ENCODE measurements around the gene TNKS2.
"Not testable (repeated sequence)": the region's sequence is repeated elsewhere in the genome, so short reads cannot be mapped to it uniquely, and the experiment has no call there.

TNKS2 gene

DNA sequence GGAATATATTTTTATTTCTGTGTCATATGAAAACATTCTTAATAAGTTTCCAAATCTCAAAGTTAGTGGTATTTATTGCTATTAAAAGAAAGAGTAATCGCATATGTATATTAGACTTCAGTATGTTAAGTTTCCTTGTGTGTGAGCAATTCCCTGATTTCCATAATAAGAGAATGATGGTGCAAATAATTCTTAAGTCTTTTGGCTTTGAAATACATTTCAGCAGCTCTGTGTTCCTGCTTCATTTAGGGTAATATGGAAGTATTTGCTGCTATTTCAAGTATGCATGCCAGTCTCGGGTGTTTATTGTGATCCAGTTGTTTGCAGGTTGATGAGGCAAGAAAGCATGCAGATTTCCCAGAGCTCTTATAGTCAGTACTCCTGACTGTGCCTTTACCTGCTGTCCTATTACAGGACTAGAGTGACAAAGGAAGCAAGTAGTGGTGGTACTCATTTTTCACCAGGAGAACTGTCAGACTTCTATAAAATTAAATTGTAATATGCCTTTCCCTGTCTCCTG, 67.4 kb downstream of the TNKS2 start:
- H3K27ac Mint-ChIP-seq: no peak overlapping the region
- ATAC-seq (replicated peaks): no peak

DNA sequence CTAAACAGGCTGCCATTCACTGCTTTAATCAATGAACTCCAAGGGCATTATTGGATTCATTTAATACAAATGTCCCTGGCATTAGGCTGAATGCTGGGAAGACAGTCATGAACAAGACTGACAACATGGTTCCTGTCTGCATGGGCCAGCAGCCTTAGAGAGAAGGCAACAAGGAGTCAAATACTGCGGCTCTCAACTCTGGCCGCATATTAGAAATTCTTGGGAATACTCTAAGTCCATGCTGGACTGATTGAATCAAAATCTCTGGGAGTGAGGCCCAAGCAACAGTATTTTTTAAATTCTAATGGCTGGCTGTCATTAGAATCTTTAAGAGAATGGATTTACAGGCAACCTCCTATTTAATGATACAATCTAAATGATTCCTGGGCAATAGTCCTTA, 76.9 kb downstream of the TNKS2 start:
- no peak for DNase-seq
- Mint-ChIP-seq H3K4me1 (no peaks in the 10 kb centered on the region), H3K9me3 (no peaks in the 10 kb centered on the region), H3K27me3 (no peaks in the 10 kb centered on the region), H3K4me3 (no peak overlapping the region), H3K36me3 (no peaks in the 10 kb centered on the region), H3K27ac (no peak overlapping the region)
- ATAC-seq (replicated peaks): no peak

More for the DNA sequence above, 67.4 kb downstream of the TNKS2 start:
- Mint-ChIP-seq H3K36me3 (peaks cover 13 to 23% of the 10 kb centered on the region in 2 donors), H3K9me3 (no peaks in the 10 kb centered on the region), H3K4me1 (no peaks in the 10 kb centered on the region), H3K27me3 (no peaks in the 10 kb centered on the region), H3K4me3 (no peak overlapping the region)
- no peak for DNase-seq

DNA sequence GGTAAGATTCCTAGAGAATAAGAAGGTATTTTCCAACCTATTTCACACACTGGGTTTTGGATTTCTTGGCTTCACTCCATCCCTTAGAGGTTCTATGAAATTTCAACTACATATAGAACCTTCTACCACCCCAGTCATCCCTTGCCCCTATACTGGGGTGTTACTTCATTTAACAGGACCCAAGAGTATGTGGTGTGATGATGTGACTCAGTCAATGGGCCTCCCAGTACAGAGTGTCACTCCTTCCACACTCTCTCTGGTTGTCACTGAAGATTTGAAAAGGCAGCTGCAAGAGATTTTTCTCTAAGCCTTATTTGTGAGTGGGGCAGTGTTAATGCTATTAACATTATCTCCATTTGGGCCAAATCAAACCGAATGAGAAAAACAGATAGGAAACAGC, 77.6 kb downstream of the TNKS2 start:
- Mint-ChIP-seq H3K27ac (no peak overlapping the region), H3K4me3 (no peak overlapping the region), H3K36me3 (no peaks in the 10 kb centered on the region), H3K9me3 (no peaks in the 10 kb centered on the region), H3K27me3 (no peaks in the 10 kb centered on the region), H3K4me1 (no peaks in the 10 kb centered on the region)
- ATAC-seq (replicated peaks) (no peak), DNase-seq (no peak)

DNA sequence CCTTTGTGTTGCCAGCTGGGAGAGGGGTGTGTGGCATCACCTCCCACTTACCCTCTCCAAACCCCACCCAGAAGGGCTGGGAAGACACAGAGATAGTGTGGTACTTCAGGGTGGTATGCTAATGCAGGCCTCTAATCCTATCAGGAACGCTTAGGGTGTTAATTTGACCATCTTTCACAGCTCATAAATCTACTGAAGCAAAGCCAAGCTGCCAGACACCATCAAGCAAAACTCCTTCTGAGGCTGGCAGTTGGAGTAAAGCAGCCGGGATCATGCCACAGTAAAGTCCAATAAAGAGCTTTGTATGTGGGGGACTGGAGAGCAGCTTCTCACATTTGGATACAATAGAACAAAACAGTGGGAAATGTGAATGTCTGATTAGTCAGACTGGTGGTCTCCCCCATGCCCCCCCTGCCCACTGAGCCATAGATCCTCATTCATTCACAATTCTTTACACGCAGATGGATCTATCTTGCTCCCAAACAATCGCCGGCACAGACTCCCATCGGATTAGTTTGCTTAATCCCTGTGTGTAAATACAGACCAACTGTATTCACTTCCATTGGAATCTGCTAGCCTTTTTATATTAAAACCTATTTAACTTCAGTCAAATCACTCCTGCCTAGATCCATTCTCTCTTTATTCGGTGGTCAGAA, 81.4 kb downstream of the TNKS2 start:
- H3K4me3 Mint-ChIP-seq: no peak overlapping the region
- no peaks in the 10 kb centered on the region for H3K4me1 Mint-ChIP-seq
- H3K27ac Mint-ChIP-seq: no peak overlapping the region
- H3K9me3 Mint-ChIP-seq: peaks cover 0 to 3% of the 10 kb centered on the region in 2 donors
- DNase-seq (no peak), ATAC-seq (replicated peaks) (no peak)
- H3K36me3 Mint-ChIP-seq: peaks cover 0 to 4% of the 10 kb centered on the region in 2 donors
- H3K27me3 Mint-ChIP-seq: no peaks in the 10 kb centered on the region

DNA sequence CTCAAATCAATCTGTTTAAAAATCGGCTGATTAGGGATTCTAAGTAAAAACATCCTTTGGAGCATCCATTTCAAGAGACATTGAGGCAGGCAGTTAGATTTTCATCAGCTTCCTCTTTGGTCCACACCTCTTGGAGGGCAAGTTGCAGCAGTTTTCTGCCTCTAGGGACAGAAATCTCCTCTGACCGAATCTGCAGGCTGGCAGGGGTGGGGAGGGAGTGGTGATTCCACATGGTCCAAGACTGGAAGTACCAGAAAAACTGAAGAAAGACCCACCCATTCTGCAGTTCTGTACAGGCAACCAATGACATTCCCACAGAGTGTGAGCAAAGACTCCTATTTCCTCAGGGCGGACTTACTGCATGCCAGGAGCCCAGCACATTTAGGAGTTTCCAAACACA, 82.1 kb downstream of the TNKS2 start:
- H3K27ac Mint-ChIP-seq: no peak overlapping the region
- ATAC-seq (replicated peaks): no peak
- H3K4me3 Mint-ChIP-seq: no peak overlapping the region
- no peak for DNase-seq
- peaks cover 3 to 4% of the 10 kb centered on the region in 2 donors for H3K27me3 Mint-ChIP-seq
- peaks cover 0 to 2% of the 10 kb centered on the region in 2 donors for H3K4me1 Mint-ChIP-seq
- H3K9me3 Mint-ChIP-seq: peaks cover 0 to 3% of the 10 kb centered on the region in 2 donors
- H3K36me3 Mint-ChIP-seq: peaks cover 0 to 4% of the 10 kb centered on the region in 2 donors

DNA sequence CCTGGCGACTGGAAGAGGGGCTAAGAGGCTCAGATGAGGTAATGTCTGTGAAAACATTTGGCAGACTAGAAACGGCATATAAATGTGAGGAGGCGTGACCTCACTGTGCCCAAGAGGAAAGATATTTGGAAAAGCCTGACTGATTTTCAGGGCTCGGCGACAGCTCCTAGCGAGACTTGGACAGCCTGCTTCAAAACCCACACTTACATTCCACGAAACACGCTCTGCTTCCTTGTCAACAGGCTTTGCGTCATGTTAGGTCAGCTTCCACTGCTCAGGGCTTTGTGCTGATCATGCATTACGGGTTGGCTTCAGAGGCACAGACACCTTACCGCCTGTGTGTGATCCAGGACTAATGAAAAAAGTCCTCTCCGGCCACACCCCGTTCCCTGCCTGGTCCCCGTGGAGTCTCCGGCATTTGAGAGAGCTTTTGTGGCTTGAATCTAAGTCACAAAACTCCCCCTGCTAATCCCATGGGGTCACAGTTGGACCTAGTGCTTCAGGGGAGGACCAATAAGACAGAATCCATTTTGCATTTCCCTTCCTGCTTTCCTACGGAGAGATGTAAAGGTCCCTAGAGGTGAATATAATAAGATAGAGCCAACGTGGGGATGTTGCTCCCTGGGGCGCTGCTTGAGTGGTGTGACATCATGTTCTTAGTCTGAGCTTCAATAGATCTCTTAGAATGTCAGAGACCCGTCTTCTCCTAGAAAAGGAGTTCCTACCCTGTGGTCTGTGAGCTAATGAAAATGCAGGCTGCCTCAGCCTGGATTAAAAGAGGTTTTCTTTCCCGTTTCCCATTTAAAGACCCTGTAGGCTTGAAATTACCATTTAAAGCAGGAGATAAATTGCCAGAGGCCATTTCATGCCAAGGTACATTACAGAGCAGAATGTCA, 85.6 kb downstream of the TNKS2 start:
- no peak overlapping the region for H3K4me3 Mint-ChIP-seq
- DNase-seq: no peak
- H3K27ac Mint-ChIP-seq: no peak overlapping the region
- no peak for ATAC-seq (replicated peaks)
- H3K9me3 Mint-ChIP-seq: peaks cover 0 to 3% of the 10 kb centered on the region in 2 donors
- peaks cover 11 to 16% of the 10 kb centered on the region in 2 donors for H3K27me3 Mint-ChIP-seq
- peaks cover 0 to 4% of the 10 kb centered on the region in 2 donors for H3K36me3 Mint-ChIP-seq
- peaks cover 2 to 12% of the 10 kb centered on the region in 2 donors for H3K4me1 Mint-ChIP-seq

- Mint-ChIP-seq H3K9me3 (peaks cover 0 to 3% of the 10 kb centered on the region in 2 donors), H3K27ac (no peak overlapping the region), H3K36me3 (peaks cover 0 to 4% of the 10 kb centered on the region in 2 donors)
Observed at GRCh38 chr10:91884536-91884935, 86.3 kb downstream of the TNKS2 start.

GRCh38 chr10:91885362-91886079, 87.3 kb downstream of the TNKS2 start:
- DNase-seq: no peak
- Mint-ChIP-seq H3K36me3 (peaks cover 0 to 4% of the 10 kb centered on the region in 2 donors), H3K4me1 (peaks cover 2 to 12% of the 10 kb centered on the region in 2 donors), H3K27ac (no peak overlapping the region), H3K9me3 (peaks cover 0 to 3% of the 10 kb centered on the region in 2 donors), H3K27me3 (peaks cover 20 to 30% of the 10 kb centered on the region in 2 donors), H3K4me3 (no peak overlapping the region)
- ATAC-seq (replicated peaks): no peak

More at GRCh38 chr10:91884536-91884935, 86.3 kb downstream of the TNKS2 start:
- no peak overlapping the region for H3K4me3 Mint-ChIP-seq
- peaks cover 15 to 21% of the 10 kb centered on the region in 2 donors for H3K27me3 Mint-ChIP-seq
- ATAC-seq (replicated peaks): no peak
- DNase-seq: no peak
- H3K4me1 Mint-ChIP-seq: peaks cover 2 to 12% of the 10 kb centered on the region in 2 donors

- Mint-ChIP-seq H3K4me3 (peak overlapping the region; percentile 86 to 95), H3K4me1 (peaks cover 2 to 12% of the 10 kb centered on the region in 2 donors), H3K27ac (no peak overlapping the region), H3K36me3 (no peaks in the 10 kb centered on the region), H3K27me3 (peaks cover 24 to 43% of the 10 kb centered on the region in 2 donors), H3K9me3 (no peaks in the 10 kb centered on the region)
- DNase-seq (no peak), ATAC-seq (replicated peaks) (no peak)
Observed at GRCh38 chr10:91886954-91887271, 88.7 kb downstream of the TNKS2 start.

DNA sequence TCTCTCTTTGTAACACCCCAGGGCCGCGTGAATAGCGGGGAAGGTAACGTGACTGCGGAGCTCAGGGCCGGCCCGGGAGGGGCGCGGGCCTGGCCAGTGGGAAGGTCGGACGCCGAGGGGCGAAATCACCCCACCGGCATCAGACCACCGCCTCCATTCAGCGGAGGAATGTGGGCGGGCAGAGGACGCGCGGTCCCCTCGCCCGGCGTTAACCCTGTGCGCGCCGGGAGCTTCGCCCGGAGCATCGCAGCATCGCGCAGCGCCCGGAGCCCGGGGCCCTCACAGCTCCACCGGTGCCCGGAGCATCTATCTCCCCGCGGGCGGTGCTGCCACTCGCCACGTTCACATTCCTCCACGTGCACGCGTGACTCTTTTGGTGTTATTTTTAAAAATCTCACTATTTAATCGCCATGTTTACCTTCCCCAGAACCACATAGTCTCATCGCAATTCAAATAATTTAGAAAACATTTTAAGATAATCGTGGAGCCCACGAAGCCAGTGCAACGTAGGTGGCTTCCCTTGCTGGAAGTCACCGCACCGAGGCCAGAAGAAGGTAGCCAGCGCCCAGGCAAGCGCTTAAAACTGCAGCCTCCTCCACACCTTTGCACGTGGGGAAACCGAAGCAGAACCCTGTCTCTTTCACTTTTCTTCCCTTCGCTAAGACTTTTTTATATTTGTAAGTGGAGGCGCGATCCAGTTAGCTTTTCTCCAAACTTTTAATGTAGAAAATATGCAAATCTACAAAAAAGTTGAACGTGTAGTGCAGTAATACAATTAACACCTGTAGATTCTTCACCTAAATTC, 89.2 kb downstream of the TNKS2 start:
- Mint-ChIP-seq H3K36me3 (no peaks in the 10 kb centered on the region), H3K27ac (no peak overlapping the region), H3K4me3 (peak overlapping the region; percentile 86 to 95), H3K27me3 (peaks cover 24 to 44% of the 10 kb centered on the region in 2 donors), H3K4me1 (peaks cover 2 to 12% of the 10 kb centered on the region in 2 donors), H3K9me3 (no peaks in the 10 kb centered on the region)
- DNase-seq: peak; percentile 2
- peak; percentile 77 to 80 for ATAC-seq (replicated peaks)

DNA sequence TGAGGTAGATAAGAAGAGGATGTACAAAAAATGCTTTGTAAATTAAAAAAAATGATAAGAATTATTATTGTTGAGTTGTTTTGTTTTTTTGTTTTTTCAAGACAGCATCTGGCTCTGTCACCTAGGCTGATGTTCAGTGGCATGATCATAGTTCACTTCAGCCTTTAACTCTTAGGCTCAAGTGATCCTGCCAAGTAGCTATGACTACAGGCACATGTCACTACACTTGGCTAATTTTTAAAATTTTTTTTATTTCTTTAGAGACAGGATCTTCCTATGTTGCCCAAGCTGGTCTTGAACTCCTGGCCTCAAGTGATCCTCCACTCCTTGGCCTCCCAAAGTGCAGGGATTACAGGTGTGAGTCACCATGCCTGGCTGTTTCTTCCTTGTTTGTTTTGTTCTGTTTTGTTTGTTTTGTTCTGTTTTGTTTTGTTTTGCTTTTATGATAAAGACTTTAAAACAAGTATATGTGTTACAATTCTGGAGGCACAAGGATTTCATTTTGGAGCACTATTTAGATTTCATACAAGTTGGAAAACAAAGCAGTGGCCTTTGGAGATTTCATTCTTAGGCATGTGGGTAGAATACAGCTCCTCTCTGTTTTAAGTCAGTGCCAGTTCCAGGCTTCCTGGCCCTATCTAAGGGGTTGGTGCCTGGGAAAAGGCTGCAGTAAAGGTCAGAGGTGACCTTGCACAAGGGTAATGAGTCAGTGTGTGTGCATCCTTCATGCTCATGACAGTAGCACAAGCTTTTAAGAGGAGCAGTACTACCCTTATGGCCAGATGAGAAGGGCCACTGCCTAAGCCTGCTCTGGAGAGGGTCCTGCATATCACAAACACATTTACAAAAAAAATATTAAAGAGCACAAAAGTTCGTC, 93.1 kb downstream of the TNKS2 start:
- peaks cover 17 to 39% of the 10 kb centered on the region in 2 donors for H3K27me3 Mint-ChIP-seq
- peaks cover 0 to 12% of the 10 kb centered on the region in 2 donors for H3K4me1 Mint-ChIP-seq
- H3K4me3 Mint-ChIP-seq: no peak overlapping the region
- DNase-seq: no peak
- no peak for ATAC-seq (replicated peaks)
- no peak overlapping the region for H3K27ac Mint-ChIP-seq
- no peaks in the 10 kb centered on the region for H3K9me3 Mint-ChIP-seq
- H3K36me3 Mint-ChIP-seq: no peaks in the 10 kb centered on the region

- H3K4me3 Mint-ChIP-seq: no peak overlapping the region
- no peaks in the 10 kb centered on the region for H3K36me3 Mint-ChIP-seq
- H3K27me3 Mint-ChIP-seq: peaks cover 17 to 34% of the 10 kb centered on the region in 2 donors
- H3K27ac Mint-ChIP-seq: no peak overlapping the region
- DNase-seq (no peak), ATAC-seq (replicated peaks) (no peak)
- no peaks in the 10 kb centered on the region for H3K4me1 Mint-ChIP-seq
- H3K9me3 Mint-ChIP-seq: no peaks in the 10 kb centered on the region
Observed at GRCh38 chr10:91893051-91893450, 94.8 kb downstream of the TNKS2 start.

GRCh38 chr10:91894261-91894685, 96.0 kb downstream of the TNKS2 start:
- not testable (repeated sequence) for ATAC-seq (replicated peaks); H3K4me1 Mint-ChIP-seq; H3K9me3 Mint-ChIP-seq

More at GRCh38 chr10:91894261-91894685, 96.0 kb downstream of the TNKS2 start:
- H3K36me3 Mint-ChIP-seq, DNase-seq, H3K27ac Mint-ChIP-seq, H3K4me3 Mint-ChIP-seq: not testable (repeated sequence)
- peaks cover 16 to 32% of the 10 kb centered on the region in 2 donors for H3K27me3 Mint-ChIP-seq
